NT2/D1 (cell line): ENCODE results near the gene WDR59.
"Not testable (repeated sequence)": the region's sequence is repeated elsewhere in the genome, so short reads cannot be mapped to it uniquely, and the experiment has no call there.

Experiments
- DNase-seq: peaks from one replicate; pipeline ENCODE4 v3.0.0-alpha.2; 2011; ENCODE audit warnings: low read depth, low spot score
- H3K27me3 ChIP-seq: 2 replicates; pipeline ENCODE4 v1.6.0; 2011; ENCODE audit warnings: mild to moderate bottlenecking; ENCODE audit not compliant: insufficient read length, insufficient read depth
- H3K36me3 ChIP-seq: 2 replicates; pipeline ENCODE4 v1.6.1; 2011; ENCODE audit warnings: mild to moderate bottlenecking, low read length, mixed read lengths; ENCODE audit not compliant: insufficient read depth, insufficient read length
- H3K4me1 ChIP-seq: 2 replicates; pipeline ENCODE4 v1.5.1; 2011; ENCODE audit not compliant: insufficient read depth, insufficient read length
- H3K4me3 ChIP-seq: 2 replicates; pipeline ENCODE4 v1.5.1; 2011; ENCODE audit warnings: low read depth; ENCODE audit not compliant: insufficient read length
- H3K9ac ChIP-seq: 2 replicates; pipeline ENCODE4 v1.6.0; 2011; ENCODE audit warnings: low read depth; ENCODE audit not compliant: insufficient read length
- H3K9me3 ChIP-seq: 2 replicates; pipeline ENCODE4 v1.5.1; 2011; ENCODE audit warnings: mild to moderate bottlenecking, low read length; ENCODE audit not compliant: insufficient read depth
- SUZ12 ChIP-seq: IDR thresholded peaks from 2 replicates; pipeline ENCODE4 v1.6.1; 2011; ENCODE audit not compliant: insufficient read length, insufficient read depth; ENCODE audit errors: extremely low read depth
- YY1 ChIP-seq: IDR thresholded peaks from 2 replicates; pipeline ENCODE4 v1.6.1; 2011; ENCODE audit not compliant: insufficient read length, insufficient read depth
- ZNF274 ChIP-seq: IDR thresholded peaks from 2 replicates; pipeline ENCODE4 v1.6.1; 2011; ENCODE audit warnings: mild to moderate bottlenecking, low read depth, low read length

Gene WDR59

GRCh38 chr16:75017670-75018525 is 33.0 kb upstream of the WDR59 start:
- no peak for DNase-seq
- Histone ChIP-seq H3K36me3 (peaks cover 3% of the 10 kb centered on the region), H3K27me3 (no peaks in the 10 kb centered on the region), H3K4me1 (no peaks in the 10 kb centered on the region), H3K9me3 (peaks cover 23% of the 10 kb centered on the region), H3K4me3 (no peak overlapping the region), H3K9ac (no peak overlapping the region)
- TF ChIP-seq YY1 (no peak), SUZ12 (no peak), ZNF274 (no peak)

GRCh38 chr16:75016451-75017081 is 31.6 kb upstream of the WDR59 start:
- not testable (repeated sequence) for H3K9ac ChIP-seq, H3K4me1 ChIP-seq, H3K36me3 ChIP-seq, H3K4me3 ChIP-seq, H3K27me3 ChIP-seq, DNase-seq
- peaks cover 18% of the 10 kb centered on the region for H3K9me3 ChIP-seq

GRCh38 chr16:75014318-75014717 is 29.4 kb upstream of the WDR59 start:
- Histone ChIP-seq H3K9me3 (no peaks in the 10 kb centered on the region), H3K4me1 (no peaks in the 10 kb centered on the region), H3K4me3 (no peak overlapping the region), H3K9ac (no peak overlapping the region), H3K36me3 (no peaks in the 10 kb centered on the region), H3K27me3 (no peaks in the 10 kb centered on the region)
- DNase-seq = no peak
- TF ChIP-seq YY1 = no peak
- no peak for TF ChIP-seq SUZ12
- TF ChIP-seq ZNF274 = no peak

- not testable (repeated sequence) for H3K36me3 ChIP-seq, H3K4me3 ChIP-seq, H3K4me1 ChIP-seq, DNase-seq, H3K9me3 ChIP-seq, H3K9ac ChIP-seq, H3K27me3 ChIP-seq
These were observed 28.2 kb upstream of the WDR59 start for GRCh38 chr16:75013123-75013522.

- H3K4me1 ChIP-seq = no peaks in the 10 kb centered on the region
- no peaks in the 10 kb centered on the region for H3K9me3 ChIP-seq
- H3K9ac ChIP-seq = no peak overlapping the region
- peaks cover 4% of the 10 kb centered on the region for H3K36me3 ChIP-seq
- DNase-seq = no peak
- no peak for TF ChIP-seq YY1
- TF ChIP-seq ZNF274 = no peak
- TF ChIP-seq SUZ12 = no peak
- H3K27me3 ChIP-seq = no peaks in the 10 kb centered on the region
- no peak overlapping the region for H3K4me3 ChIP-seq
These were observed 27.6 kb upstream of the WDR59 start for GRCh38 chr16:75012380-75013081.

- TF ChIP-seq YY1 (no peak), ZNF274 (no peak), SUZ12 (no peak)
- Histone ChIP-seq H3K9ac (no peak overlapping the region), H3K27me3 (no peaks in the 10 kb centered on the region), H3K36me3 (peaks cover 4% of the 10 kb centered on the region), H3K4me1 (no peaks in the 10 kb centered on the region), H3K9me3 (no peaks in the 10 kb centered on the region), H3K4me3 (no peak overlapping the region)
- DNase-seq = no peak
These were observed 26.8 kb upstream of the WDR59 start for GRCh38 chr16:75011634-75012307.

GRCh38 chr16:75010427-75010826 is 25.5 kb upstream of the WDR59 start:
- Histone ChIP-seq H3K36me3 (peaks cover 4% of the 10 kb centered on the region), H3K9ac (no peak overlapping the region), H3K4me3 (no peak overlapping the region), H3K4me1 (no peaks in the 10 kb centered on the region), H3K27me3 (no peaks in the 10 kb centered on the region), H3K9me3 (no peaks in the 10 kb centered on the region)
- no peak for DNase-seq
- TF ChIP-seq ZNF274 (no peak), SUZ12 (no peak), YY1 (no peak)
